Caco-2 (cell line): ENCODE measurements around the gene PDHB. TPM values are rescaled to one million over a fixed set of nuclear protein-coding genes. Genes with fewer than 3 reads are reported as not detected.

Experiments used
- BruUV-seq: library from RNA; stranded (reverse); fragments of 400-500 nt; replicated peaks from 2 replicates; lab custom pipeline; 2021; lab: Mats Ljungman, UMichigan
- CTCF ChIA-PET: fragments of 300-600 bp; sonication (Branson Sonifier 250); formaldehyde crosslinking; loops from one replicate; lab custom pipeline; 2022; ENCODE audit warnings: antibody characterized with exemption; lab: Charles Lee
- POLR2A ChIA-PET: fragments of 300-600 bp; sonication (Branson Sonifier 250); formaldehyde crosslinking; loops from one replicate; lab custom pipeline; 2022; ENCODE audit warnings: antibody characterized with exemption; lab: Charles Lee
- DNase-seq, 2 experiments: peaks; one replicate each; pipeline versions ENCODE4 v3.0.0 to v3.0.0-alpha.2; 2020 to 2022
- H3K27me3 ChIP-seq: replicated peaks from 2 replicates; pipeline ENCODE4 v1.6.0; 2011; ENCODE audit warnings: low read length; ENCODE audit not compliant: control insufficient read depth, insufficient read depth
- H3K36me3 ChIP-seq: 2 replicates; pipeline ENCODE4 v1.5.1; 2011; ENCODE audit warnings: low read length; ENCODE audit not compliant: control insufficient read depth, insufficient read depth
- H3K4me1 ChIP-seq: fragments of 250-450 bp; sonication (Bioruptor Pico); 2 replicates; pipeline ENCODE4 v1.5.1; 2020; ENCODE audit warnings: mild to moderate bottlenecking
- H3K4me3 ChIP-seq: 2 replicates; pipeline ENCODE4 v1.5.1; 2011; ENCODE audit warnings: low read depth, mild to moderate bottlenecking, control low read depth, low read length
- H3K9me3 ChIP-seq: fragments of 250-450 bp; sonication (Bioruptor Pico); 2 replicates; pipeline ENCODE4 v1.5.1; 2020; ENCODE audit warnings: mild to moderate bottlenecking, moderate library complexity
- H3K27ac Mint-ChIP-seq: one replicate; pipeline ENCODE4 v1.8.0; 2022; ENCODE audit warnings: mixed read lengths; ENCODE audit not compliant: unreplicated experiment
- H3K27me3 Mint-ChIP-seq: one replicate; pipeline ENCODE4 v1.8.0; 2022; ENCODE audit warnings: mixed read lengths; ENCODE audit not compliant: insufficient read depth, unreplicated experiment
- H3K36me3 Mint-ChIP-seq: one replicate; pipeline ENCODE4 v1.8.0; 2022; ENCODE audit warnings: mild to moderate bottlenecking, mixed read lengths; ENCODE audit not compliant: insufficient read depth, unreplicated experiment
- H3K4me1 Mint-ChIP-seq: one replicate; pipeline ENCODE4 v1.8.0; 2022; ENCODE audit warnings: low read depth, mixed read lengths; ENCODE audit not compliant: unreplicated experiment
- H3K4me3 Mint-ChIP-seq: one replicate; pipeline ENCODE4 v1.8.0; 2022; ENCODE audit warnings: mild to moderate bottlenecking, moderate library complexity, mixed read lengths; ENCODE audit not compliant: unreplicated experiment
- H3K9me3 Mint-ChIP-seq: one replicate; pipeline ENCODE4 v1.8.0; 2022; ENCODE audit warnings: mixed read lengths; ENCODE audit not compliant: unreplicated experiment
- CTCF ChIP-seq, 2 experiments: fragments of 200-600 bp in 1 of 2; IDR thresholded peaks; 1 replicate in 1 of 2; 2 replicates in 1 of 2; pipeline versions ENCODE4 v1.5.1 to v1.8.0; 2011 to 2022; ENCODE audit warnings: antibody characterized with exemption in 1 of 2, control low read depth in 1 of 2, inconsistent platforms in 1 of 2, low read depth in 1 of 2, low read length in 1 of 2, mild to moderate bottlenecking in 1 of 2, moderate library complexity in 1 of 2; ENCODE audit not compliant: insufficient read depth in 1 of 2, severe bottlenecking in 1 of 2, unreplicated experiment in 1 of 2
- intact Hi-C: fragments of 100-400 bp; cut with micrococcal nuclease; formaldehyde crosslinking; loops from one replicate; pipeline ENCODE4 v1.10.0; 2022; ENCODE audit not compliant: unreplicated experiment
- total RNA-seq: library from RNA; stranded (reverse); gene quantifications from 2 replicates; pipeline ENCODE4 v1.2.3, GENCODE V29; 2022

Gene PDHB
- total RNA-seq, 1 experiment from 2014 or later, result 89.8 TPM

- H3K4me3 ChIP-seq, result no peak overlapping the region
- H3K9me3 Mint-ChIP-seq, result no peaks in the 10 kb centered on the region
- no peaks in the 10 kb centered on the region for H3K27me3 Mint-ChIP-seq
- DNase-seq, result no peak
- ChIA-PET CTCF (no interaction called here), POLR2A (no interaction called here)
- intact Hi-C loops, result no loop called here
- no peaks in the 10 kb centered on the region for H3K27me3 ChIP-seq
- H3K36me3 ChIP-seq, result no peaks in the 10 kb centered on the region
- TF ChIP-seq CTCF (IDR thresholded peaks at IDR 0.05; ENCODE audit: insufficient read depth in 1 of 2, low read depth in 1 of 2, low read length in 1 of 2, severe bottlenecking in 1 of 2, unreplicated experiment in 1 of 2), result no peak
- no TSS peak for BruUV-seq
- H3K4me3 Mint-ChIP-seq, result no peak overlapping the region
- no peak overlapping the region for H3K27ac Mint-ChIP-seq
- no peaks in the 10 kb centered on the region for H3K9me3 ChIP-seq
- H3K4me1 Mint-ChIP-seq, result no peaks in the 10 kb centered on the region
- no peaks in the 10 kb centered on the region for H3K36me3 Mint-ChIP-seq
- H3K4me1 ChIP-seq, result 0 out of 2 replicates have a peak, but pooled peaks cover 5% of the 10 kb centered on the region
Observed at GRCh38 chr3:58398669-58399333, 34.8 kb downstream of the PDHB start.

- Mint-ChIP-seq H3K4me1 (peaks cover 21% of the 10 kb centered on the region), H3K27me3 (no peaks in the 10 kb centered on the region), H3K27ac (no peak overlapping the region), H3K9me3 (no peaks in the 10 kb centered on the region), H3K36me3 (no peaks in the 10 kb centered on the region), H3K4me3 (no peak overlapping the region)
- no peak for DNase-seq
- ChIA-PET POLR2A (no interaction called here), CTCF (interaction anchor here (0.6 kb wide), 1 partner anchor 67 kb away, joined by 7 read pairs; no protein-coding TSS in a partner anchor)
- intact Hi-C loops, result no loop called here
- BruUV-seq, result no TSS peak
- H3K4me1 ChIP-seq, result peaks cover 29% of the 10 kb centered on the region
- no peaks in the 10 kb centered on the region for H3K36me3 ChIP-seq
- H3K9me3 ChIP-seq, result no peaks in the 10 kb centered on the region
- TF ChIP-seq CTCF (IDR thresholded peaks at IDR 0.05; ENCODE audit: insufficient read depth in 1 of 2, low read depth in 1 of 2, low read length in 1 of 2, severe bottlenecking in 1 of 2, unreplicated experiment in 1 of 2), result no peak
- H3K4me3 ChIP-seq, result no peak overlapping the region
- H3K27me3 ChIP-seq, result no peaks in the 10 kb centered on the region
Observed at GRCh38 chr3:58394339-58394738, 39.3 kb downstream of the PDHB start.

- peaks cover 21% of the 10 kb centered on the region for H3K4me1 Mint-ChIP-seq
- no peaks in the 10 kb centered on the region for H3K9me3 Mint-ChIP-seq
- H3K9me3 ChIP-seq, result no peaks in the 10 kb centered on the region
- CTCF ChIA-PET, result interaction anchor here (0.7 kb wide), 1 partner anchor 91 kb away, joined by 3 read pairs; no protein-coding TSS in a partner anchor
- H3K4me1 ChIP-seq, result peaks cover 29% of the 10 kb centered on the region
- H3K27me3 Mint-ChIP-seq, result no peaks in the 10 kb centered on the region
- no peaks in the 10 kb centered on the region for H3K36me3 Mint-ChIP-seq
- no peak overlapping the region for H3K4me3 ChIP-seq
- BruUV-seq, result no TSS peak
- H3K27ac Mint-ChIP-seq, result no peak overlapping the region
- no peaks in the 10 kb centered on the region for H3K27me3 ChIP-seq
- intact Hi-C loops, result no loop called here
- H3K36me3 ChIP-seq, result no peaks in the 10 kb centered on the region
- POLR2A ChIA-PET, result no interaction called here
- no peak overlapping the region for H3K4me3 Mint-ChIP-seq
- TF ChIP-seq CTCF (IDR thresholded peaks at IDR 0.05; ENCODE audit: insufficient read depth in 1 of 2, low read depth in 1 of 2, low read length in 1 of 2, severe bottlenecking in 1 of 2, unreplicated experiment in 1 of 2), result no peak
- no peak for DNase-seq
Observed at GRCh38 chr3:58392181-58392580, 41.5 kb downstream of the PDHB start.
